Upper lobe of left lung (tissue), 4 donors: Measurements from ENCODE around the gene BRPF3.

Experiments used
- POLR2A ChIP-seq, 4 donors: fragments of 450-650 bp; IDR thresholded peaks; one replicate each; pipeline ENCODE4 v1.5.1; 2016 to 2017; ENCODE audit warnings: antibody characterized with exemption in 4 of 4, mild to moderate bottlenecking in 2 of 4
- TF ChIP-seq, protein P1 (sequence below), 6 experiments: fragments of 450-650 bp in 4 of 6; fragments of 200-600 bp in 2 of 6; sonication (generic) in 2 of 6; IDR thresholded peaks; one replicate each; pipeline ENCODE4 v1.5.1; 2016 to 2019; ENCODE audit warnings: antibody characterized with exemption in 6 of 6

DNA sequence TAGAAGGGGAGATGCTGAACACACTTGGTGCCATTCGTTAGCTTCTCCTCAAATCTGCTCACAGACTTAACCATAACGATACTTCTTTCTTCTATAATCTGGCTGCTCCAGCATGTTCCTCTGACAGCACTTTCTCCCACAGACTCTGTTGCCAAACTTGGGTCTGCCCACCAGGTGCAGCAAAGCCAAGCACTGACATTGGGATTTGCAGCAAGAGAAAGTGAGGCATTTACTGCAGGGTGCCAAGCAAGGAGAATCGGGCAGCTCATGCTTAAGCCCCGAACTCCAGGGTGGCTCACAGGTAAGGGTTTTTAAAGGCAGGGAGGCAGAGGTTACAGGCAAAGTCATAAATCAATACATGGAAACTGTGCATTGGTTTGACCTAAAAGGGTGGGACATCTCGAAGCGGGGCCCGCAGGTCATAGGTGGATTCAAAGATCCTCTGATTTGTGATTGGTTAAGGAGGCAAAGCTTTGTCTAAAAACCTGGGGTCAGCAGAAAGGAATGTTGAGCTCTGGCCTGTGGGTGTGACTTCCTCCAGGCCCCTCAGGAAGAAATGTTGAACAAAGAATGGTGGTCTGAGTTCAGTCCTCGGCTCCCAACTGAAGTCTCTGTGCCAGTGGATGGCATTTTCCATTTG, 48.2 kb downstream of the BRPF3 start:
- TF ChIP-seq, protein P1, sequence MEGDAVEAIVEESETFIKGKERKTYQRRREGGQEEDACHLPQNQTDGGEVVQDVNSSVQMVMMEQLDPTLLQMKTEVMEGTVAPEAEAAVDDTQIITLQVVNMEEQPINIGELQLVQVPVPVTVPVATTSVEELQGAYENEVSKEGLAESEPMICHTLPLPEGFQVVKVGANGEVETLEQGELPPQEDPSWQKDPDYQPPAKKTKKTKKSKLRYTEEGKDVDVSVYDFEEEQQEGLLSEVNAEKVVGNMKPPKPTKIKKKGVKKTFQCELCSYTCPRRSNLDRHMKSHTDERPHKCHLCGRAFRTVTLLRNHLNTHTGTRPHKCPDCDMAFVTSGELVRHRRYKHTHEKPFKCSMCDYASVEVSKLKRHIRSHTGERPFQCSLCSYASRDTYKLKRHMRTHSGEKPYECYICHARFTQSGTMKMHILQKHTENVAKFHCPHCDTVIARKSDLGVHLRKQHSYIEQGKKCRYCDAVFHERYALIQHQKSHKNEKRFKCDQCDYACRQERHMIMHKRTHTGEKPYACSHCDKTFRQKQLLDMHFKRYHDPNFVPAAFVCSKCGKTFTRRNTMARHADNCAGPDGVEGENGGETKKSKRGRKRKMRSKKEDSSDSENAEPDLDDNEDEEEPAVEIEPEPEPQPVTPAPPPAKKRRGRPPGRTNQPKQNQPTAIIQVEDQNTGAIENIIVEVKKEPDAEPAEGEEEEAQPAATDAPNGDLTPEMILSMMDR (IDR thresholded peaks at IDR 0.05): no peak
- no peak for TF ChIP-seq POLR2A (IDR thresholded peaks at IDR 0.05)
